ENCODE results near the gene PPP2R2B.
"Not testable (repeated sequence)": the region's sequence is repeated elsewhere in the genome, so short reads cannot be mapped to it uniquely, and the experiment has no call there.

The PPP2R2B gene

DNA sequence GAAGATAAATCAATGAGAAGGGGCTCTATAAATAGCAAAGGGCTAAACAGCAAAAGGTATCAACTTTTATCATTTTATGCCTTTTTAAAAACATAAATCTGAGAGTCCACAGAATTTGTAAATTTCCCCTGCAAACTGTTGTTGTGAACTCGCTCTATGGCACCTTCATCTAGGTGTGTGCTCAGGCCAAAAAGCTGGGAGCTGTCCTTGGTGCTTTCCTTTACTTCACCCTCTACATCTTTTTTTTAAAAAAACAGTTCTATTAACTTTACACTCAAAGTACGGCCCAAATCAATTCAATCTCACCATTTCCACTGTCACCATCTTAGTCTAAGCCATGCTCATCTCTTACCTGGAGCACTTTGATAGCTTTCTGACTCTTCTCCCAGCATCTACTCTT lies 254.4 kb downstream of the PPP2R2B start:
- in situ Hi-C loops (cut with MboI; ENCODE audit: low sequenced_read_pairs), result no loop called here

- in situ Hi-C loops (cut with MboI; ENCODE audit: low sequenced_read_pairs), result no loop called here
Observed at GRCh38 chr5:146623666-146624065, 254.9 kb downstream of the PPP2R2B start.

- in situ Hi-C loops (cut with MboI; ENCODE audit: low sequenced_read_pairs), result no loop called here
Observed at GRCh38 chr5:146623009-146623408, 255.5 kb downstream of the PPP2R2B start.

- in situ Hi-C loops (cut with MboI; ENCODE audit: low sequenced_read_pairs), result no loop called here
Observed at GRCh38 chr5:146622391-146622790, 256.2 kb downstream of the PPP2R2B start.

GRCh38 chr5:146620669-146621051 lies 257.9 kb downstream of the PPP2R2B start:
- in situ Hi-C loops (cut with MboI; ENCODE audit: low sequenced_read_pairs), result no loop called here

DNA sequence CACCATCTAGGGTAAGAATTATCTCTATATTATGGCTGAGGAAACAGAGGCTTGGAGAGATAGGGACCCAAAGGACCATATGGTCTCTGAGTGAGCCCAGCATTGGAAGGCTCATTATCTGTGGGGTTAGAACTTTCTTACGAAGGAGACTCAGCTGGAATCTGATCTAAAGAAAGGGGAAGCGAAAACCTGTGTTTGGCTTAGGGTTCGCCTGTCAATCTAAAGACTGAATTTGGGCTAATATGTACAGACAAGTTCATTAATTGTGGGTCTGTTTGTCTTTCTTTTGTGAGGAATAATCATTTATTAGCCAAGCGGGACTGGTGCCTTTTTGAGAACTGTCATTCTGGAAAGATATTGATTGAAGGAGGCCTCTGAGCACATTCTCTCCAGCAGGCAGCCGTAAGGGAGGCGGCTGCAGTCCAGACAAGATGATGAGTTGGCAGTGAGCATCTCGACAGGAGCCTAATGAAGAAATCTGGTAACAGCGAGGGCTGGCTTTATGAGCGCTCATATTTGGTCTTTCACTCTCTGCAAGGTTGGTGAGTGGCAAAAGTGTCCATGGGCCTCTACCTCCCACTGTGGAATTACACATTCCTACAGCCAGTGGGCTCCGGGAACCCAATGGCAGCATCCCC lies 258.4 kb downstream of the PPP2R2B start:
- in situ Hi-C loops (cut with MboI; ENCODE audit: low sequenced_read_pairs), result no loop called here

- in situ Hi-C loops (cut with MboI; ENCODE audit: low sequenced_read_pairs), result no loop called here
Observed at GRCh38 chr5:146618434-146618833, 260.1 kb downstream of the PPP2R2B start.

- in situ Hi-C loops (cut with MboI; ENCODE audit: low sequenced_read_pairs), result not testable (repeated sequence)
Observed at GRCh38 chr5:146609731-146610130, 268.8 kb downstream of the PPP2R2B start.

DNA sequence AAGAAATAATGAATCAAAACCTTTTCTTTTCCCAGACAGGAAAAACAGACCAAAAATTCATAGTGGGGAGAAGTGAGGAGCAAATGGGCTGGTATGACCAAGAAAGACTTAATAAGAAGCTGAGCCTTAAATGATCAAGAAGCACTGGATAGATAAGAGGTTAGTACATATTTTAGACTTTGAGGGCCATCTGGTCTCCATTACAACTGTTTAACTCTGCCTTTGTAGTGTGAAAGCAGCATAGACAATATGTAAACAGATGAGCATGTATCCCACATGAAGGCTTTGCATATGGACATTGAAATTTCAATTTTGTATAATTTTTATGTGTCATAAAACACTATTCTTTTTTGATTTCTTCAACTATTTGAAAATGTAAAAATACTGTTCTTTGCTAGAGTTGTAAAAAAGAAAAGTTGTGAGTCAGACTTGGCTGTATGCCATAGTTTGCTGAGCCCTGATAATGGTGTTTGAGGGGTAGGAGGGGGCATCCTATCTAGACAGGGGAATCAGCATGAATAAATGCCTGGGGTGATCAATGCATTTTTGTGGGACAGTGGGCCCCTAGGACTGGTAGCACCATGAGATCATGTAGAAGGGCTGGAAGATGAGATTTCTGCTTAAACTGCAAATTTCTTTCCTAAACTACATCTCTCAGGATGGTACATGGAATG lies 270.8 kb downstream of the PPP2R2B start:
- in situ Hi-C loops (cut with MboI; ENCODE audit: low sequenced_read_pairs), result no loop called here

- in situ Hi-C loops (cut with MboI; ENCODE audit: low sequenced_read_pairs), result no loop called here
Observed at GRCh38 chr5:146606893-146607292, 271.7 kb downstream of the PPP2R2B start.

- in situ Hi-C loops (cut with MboI; ENCODE audit: low sequenced_read_pairs), result no loop called here
Observed at GRCh38 chr5:146600376-146600775, 278.2 kb downstream of the PPP2R2B start.

- in situ Hi-C loops (cut with MboI; ENCODE audit: low sequenced_read_pairs), result no loop called here
Observed at GRCh38 chr5:146599261-146599660, 279.3 kb downstream of the PPP2R2B start.

DNA sequence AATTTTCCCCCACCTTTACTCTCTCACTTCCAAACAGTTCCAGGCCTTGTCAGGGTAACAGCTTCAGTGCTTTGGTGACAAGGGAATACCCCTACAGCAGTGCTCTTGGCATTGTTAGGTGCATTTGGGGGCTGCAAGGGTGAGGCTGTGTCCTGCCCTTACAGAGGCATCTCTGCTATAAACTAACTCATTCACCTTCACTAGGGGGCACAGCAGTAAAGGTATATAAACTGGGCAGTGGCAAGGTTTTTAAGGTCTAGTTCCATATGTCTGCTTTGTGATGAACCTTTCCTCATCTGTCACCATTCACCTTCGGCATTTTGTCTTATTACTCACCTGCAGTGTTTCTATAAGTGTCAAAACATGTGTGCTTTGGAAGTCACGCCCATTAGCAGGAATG lies 283.5 kb downstream of the PPP2R2B start:
- in situ Hi-C loops (cut with MboI; ENCODE audit: low sequenced_read_pairs), result no loop called here

- in situ Hi-C loops (cut with MboI; ENCODE audit: low sequenced_read_pairs), result no loop called here
Observed at GRCh38 chr5:146592352-146592751, 286.2 kb downstream of the PPP2R2B start.

GRCh38 chr5:146589028-146589345 lies 289.6 kb downstream of the PPP2R2B start:
- in situ Hi-C loops (cut with MboI; ENCODE audit: low sequenced_read_pairs), result no loop called here

- in situ Hi-C loops (cut with MboI; ENCODE audit: low sequenced_read_pairs), result no loop called here
Observed at GRCh38 chr5:146588331-146589027, 290.1 kb downstream of the PPP2R2B start.

DNA sequence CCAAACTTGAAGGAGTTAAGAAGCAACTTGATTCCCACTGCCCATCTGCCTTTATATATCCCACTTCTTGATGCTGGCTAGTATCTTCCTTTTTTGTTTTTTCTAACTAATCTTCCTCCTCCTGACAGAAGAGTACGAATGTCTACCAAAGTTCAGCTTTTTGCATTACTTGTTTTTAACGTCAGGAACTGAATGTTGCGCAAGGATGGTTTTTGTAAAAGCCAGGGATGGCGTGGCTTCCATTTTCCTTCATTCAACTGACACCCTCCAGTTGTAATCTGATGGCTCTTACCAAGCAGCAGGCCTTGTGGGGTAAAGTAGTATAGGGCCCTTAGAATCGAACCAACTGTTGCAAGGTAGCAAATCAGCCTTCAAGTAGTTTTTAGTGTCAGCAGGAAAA lies 291.8 kb downstream of the PPP2R2B start:
- in situ Hi-C loops (cut with MboI; ENCODE audit: low sequenced_read_pairs), result no loop called here

DNA sequence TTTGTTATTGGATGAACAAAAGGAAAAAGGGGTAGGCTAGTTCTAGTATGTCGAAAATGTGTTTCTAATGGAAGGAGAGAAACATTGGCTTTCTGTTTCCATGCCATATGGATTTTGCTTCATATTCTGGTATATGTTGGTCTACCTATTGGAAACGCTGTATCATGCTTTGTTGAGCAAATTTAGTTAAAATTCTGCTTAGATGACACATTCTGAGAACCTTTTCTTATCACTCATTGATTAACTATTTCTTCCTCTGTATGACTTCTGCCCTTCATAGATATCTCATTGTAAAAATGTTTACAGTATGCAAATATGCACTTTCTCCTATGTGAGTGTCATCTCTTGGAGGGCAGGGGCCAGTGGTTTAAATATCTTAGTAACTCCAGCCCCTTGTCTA lies 293.8 kb downstream of the PPP2R2B start:
- in situ Hi-C loops (cut with MboI; ENCODE audit: low sequenced_read_pairs), result no loop called here

DNA sequence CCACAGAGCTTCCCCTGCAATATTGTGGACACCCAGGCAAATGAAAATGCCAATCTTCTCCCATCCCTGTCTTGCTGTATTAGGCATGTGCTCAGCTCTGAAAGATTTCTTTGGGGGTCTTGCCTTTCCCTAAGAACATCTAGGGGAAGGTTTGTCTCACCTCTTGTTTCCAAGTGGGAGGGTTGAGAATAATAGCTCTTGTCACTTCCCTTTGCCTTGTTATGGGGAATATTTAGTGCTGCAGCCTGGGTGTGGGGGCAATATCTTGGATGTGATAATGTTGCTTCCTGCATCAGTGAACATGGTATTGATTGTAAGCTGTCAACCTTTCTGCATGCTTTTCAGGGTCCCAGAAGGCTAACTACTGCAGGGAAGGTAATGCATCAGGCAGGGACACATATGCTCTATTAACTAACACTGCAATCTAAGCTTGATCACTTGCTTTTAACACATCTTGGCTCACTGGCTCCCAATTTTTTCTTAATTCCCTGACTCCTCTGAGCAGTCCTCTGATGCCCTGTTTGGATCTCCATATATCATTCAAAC lies 296.4 kb downstream of the PPP2R2B start:
- in situ Hi-C loops (cut with MboI; ENCODE audit: low sequenced_read_pairs), result no loop called here

DNA sequence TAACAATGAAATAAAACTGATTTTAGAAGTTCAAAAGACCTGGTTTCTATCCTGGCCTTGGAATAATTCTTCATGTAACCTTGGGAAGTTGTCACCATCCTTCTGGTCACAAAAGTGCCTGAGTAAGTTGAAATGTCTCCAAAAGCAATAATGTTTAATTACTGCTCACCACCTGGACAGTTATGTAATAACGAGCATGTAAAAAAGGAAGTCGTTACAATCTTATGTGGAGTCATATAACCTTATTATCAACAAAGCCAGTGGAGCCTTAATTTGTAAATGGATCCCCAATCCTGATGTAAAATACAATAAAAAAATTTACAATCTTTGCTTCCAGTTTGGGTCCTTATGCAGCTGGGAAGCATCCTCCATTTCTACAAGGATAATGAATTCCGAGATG lies 298.3 kb downstream of the PPP2R2B start:
- in situ Hi-C loops (cut with MboI; ENCODE audit: low sequenced_read_pairs), result no loop called here

GRCh38 chr5:146574713-146575112 lies 303.8 kb downstream of the PPP2R2B start:
- in situ Hi-C loops (cut with MboI; ENCODE audit: low sequenced_read_pairs), result no loop called here

GRCh38 chr5:146568161-146568560 lies 310.4 kb downstream of the PPP2R2B start:
- in situ Hi-C loops (cut with MboI; ENCODE audit: low sequenced_read_pairs), result no loop called here
